Measurements from ENCODE around the gene IGHMBP2. TPM values are rescaled to one million over a fixed set of nuclear protein-coding genes. Genes with fewer than 3 reads are reported as not detected.
"Not testable (repeated sequence)": the region's sequence is repeated elsewhere in the genome, so short reads cannot be mapped to it uniquely, and the experiment has no call there.

The IGHMBP2 gene
- total RNA-seq, 3 donors from 2014 or later, result 9.8 to 18.4 (median 13.6) TPM

- intact Hi-C loops (cut with DNase I; ENCODE audit: low total_unique reads), result no loop called here
- no peaks in the 10 kb centered on the region for H3K27me3 ChIP-seq
- H3K4me3 ChIP-seq, result no peak overlapping the region
- DNase-seq (ENCODE audit: low spot score in 2 of 2), result no peak
- no peak for TF ChIP-seq POLR2A (IDR thresholded peaks at IDR 0.05)
- no peak for TF ChIP-seq POLR2AphosphoS5 (IDR thresholded peaks at IDR 0.05)
- TF ChIP-seq, protein P1, sequence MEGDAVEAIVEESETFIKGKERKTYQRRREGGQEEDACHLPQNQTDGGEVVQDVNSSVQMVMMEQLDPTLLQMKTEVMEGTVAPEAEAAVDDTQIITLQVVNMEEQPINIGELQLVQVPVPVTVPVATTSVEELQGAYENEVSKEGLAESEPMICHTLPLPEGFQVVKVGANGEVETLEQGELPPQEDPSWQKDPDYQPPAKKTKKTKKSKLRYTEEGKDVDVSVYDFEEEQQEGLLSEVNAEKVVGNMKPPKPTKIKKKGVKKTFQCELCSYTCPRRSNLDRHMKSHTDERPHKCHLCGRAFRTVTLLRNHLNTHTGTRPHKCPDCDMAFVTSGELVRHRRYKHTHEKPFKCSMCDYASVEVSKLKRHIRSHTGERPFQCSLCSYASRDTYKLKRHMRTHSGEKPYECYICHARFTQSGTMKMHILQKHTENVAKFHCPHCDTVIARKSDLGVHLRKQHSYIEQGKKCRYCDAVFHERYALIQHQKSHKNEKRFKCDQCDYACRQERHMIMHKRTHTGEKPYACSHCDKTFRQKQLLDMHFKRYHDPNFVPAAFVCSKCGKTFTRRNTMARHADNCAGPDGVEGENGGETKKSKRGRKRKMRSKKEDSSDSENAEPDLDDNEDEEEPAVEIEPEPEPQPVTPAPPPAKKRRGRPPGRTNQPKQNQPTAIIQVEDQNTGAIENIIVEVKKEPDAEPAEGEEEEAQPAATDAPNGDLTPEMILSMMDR (IDR thresholded peaks at IDR 0.05), result no peak
- no peaks in the 10 kb centered on the region for H3K9me3 ChIP-seq
- H3K4me1 ChIP-seq, result no peaks in the 10 kb centered on the region
- no peak overlapping the region for H3K27ac ChIP-seq
- no peaks in the 10 kb centered on the region for H3K36me3 ChIP-seq
These were observed 22.4 kb upstream of the IGHMBP2 start for GRCh38 chr11:68881320-68881719.

DNA sequence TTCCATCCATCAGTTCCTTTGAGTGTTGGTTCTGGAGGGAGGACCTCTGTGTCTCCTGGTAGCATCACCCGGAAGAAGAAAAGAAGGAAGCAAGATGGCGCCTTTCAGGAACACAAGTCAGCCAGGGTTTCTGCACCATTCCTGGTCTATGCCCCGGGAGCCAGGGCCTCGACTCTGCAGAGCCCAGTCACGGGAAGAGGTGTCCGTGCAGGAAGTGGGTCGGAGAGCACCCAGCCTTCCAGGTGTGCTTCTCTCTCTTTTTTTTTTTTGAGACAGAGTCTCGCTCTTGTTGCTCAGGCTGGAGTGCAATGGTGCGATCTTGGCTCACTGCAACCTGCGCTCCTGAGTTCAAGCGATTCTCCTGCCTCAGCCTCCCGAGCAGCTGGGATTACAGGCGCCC lies 21.3 kb upstream of the IGHMBP2 start:
- Histone ChIP-seq H3K9me3 (no peaks in the 10 kb centered on the region), H3K27ac (no peak overlapping the region), H3K36me3 (no peaks in the 10 kb centered on the region), H3K27me3 (no peaks in the 10 kb centered on the region), H3K4me3 (no peak overlapping the region), H3K4me1 (no peaks in the 10 kb centered on the region)
- DNase-seq (ENCODE audit: low spot score in 2 of 2), result no peak
- TF ChIP-seq, protein P1 (IDR thresholded peaks at IDR 0.05), result no peak
- no peak for TF ChIP-seq POLR2AphosphoS5 (IDR thresholded peaks at IDR 0.05)
- intact Hi-C loops (cut with DNase I; ENCODE audit: low total_unique reads), result no loop called here

- H3K27me3 ChIP-seq; H3K9me3 ChIP-seq; H3K36me3 ChIP-seq; intact Hi-C loops (cut with DNase I; ENCODE audit: low total_unique reads); H3K27ac ChIP-seq; H3K4me1 ChIP-seq; DNase-seq (ENCODE audit: low spot score in 2 of 2); H3K4me3 ChIP-seq: not testable (repeated sequence)
These were observed 18.9 kb upstream of the IGHMBP2 start for GRCh38 chr11:68884827-68885226.

GRCh38 chr11:68889948-68890446 lies 13.7 kb upstream of the IGHMBP2 start:
- H3K9me3 ChIP-seq, result no peaks in the 10 kb centered on the region
- no peaks in the 10 kb centered on the region for H3K27me3 ChIP-seq
- H3K4me3 ChIP-seq, result no peak overlapping the region
- DNase-seq (ENCODE audit: low spot score in 2 of 2), result no peak
- no peaks in the 10 kb centered on the region for H3K36me3 ChIP-seq
- intact Hi-C loops (cut with DNase I; ENCODE audit: low total_unique reads), result no loop called here
- TF ChIP-seq, protein P1 (IDR thresholded peaks at IDR 0.05), result peak in 1 of 3 donors; percentile 31
- no peak for TF ChIP-seq POLR2AphosphoS5 (IDR thresholded peaks at IDR 0.05)
- no peak for TF ChIP-seq POLR2A (IDR thresholded peaks at IDR 0.05)
- peaks cover 6 to 11% of the 10 kb centered on the region in 2 donors for H3K4me1 ChIP-seq
- peak overlapping the region; percentile 67 to 91 for H3K27ac ChIP-seq

DNA sequence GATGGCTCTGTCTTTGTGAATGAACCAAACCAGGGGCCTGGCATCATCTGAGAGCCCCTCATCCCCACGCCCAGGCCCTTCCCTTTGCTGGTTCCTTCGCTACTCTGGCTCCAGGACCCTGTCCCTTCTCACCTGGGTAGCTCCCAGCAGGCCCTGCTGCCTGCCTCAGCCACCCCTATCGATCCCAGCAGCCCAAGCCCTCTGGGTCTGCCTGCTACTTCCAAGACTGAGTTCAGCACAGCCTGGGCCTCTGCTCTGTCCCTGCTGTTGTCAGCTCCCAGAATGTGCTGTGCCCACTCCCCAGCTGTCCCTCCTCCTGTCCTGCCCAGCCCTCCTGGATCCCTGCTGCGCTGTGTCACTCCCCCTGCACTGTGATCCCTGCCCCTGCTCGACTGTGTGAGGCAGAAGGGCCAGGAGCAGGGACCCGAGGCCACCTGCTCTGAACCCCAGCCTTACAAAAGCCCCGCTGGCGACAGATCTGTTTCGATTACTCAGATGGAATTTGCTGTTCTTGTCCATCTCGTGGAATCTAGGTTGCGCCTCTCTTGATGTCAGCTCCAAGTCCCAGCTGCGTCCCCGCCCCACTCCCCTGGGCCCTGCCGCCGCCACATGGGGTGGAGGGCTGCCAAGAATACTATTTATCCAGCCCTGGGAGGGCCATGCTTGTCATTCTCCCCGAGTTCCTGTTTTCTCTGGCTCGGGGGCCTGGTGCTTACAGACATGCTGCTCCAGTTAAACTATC lies 13.0 kb upstream of the IGHMBP2 start:
- peak; percentile 67 to 90 for DNase-seq (ENCODE audit: low spot score in 2 of 2)
- no peaks in the 10 kb centered on the region for H3K9me3 ChIP-seq
- H3K4me3 ChIP-seq, result peak overlapping the region in 1 of 3 donors; percentile 31

More for the DNA sequence above, 13.0 kb upstream of the IGHMBP2 start:
- no peaks in the 10 kb centered on the region for H3K27me3 ChIP-seq
- TF ChIP-seq, protein P1 (IDR thresholded peaks at IDR 0.05), result no peak
- peak; percentile 36 to 72 (median 65) for TF ChIP-seq POLR2AphosphoS5 (IDR thresholded peaks at IDR 0.05)
- no peak for TF ChIP-seq POLR2A (IDR thresholded peaks at IDR 0.05)
- H3K4me1 ChIP-seq, result peaks cover 6 to 11% of the 10 kb centered on the region in 2 donors
- peak overlapping the region; percentile 68 to 91 for H3K27ac ChIP-seq
- intact Hi-C loops (cut with DNase I; ENCODE audit: low total_unique reads), result no loop called here
- H3K36me3 ChIP-seq, result no peaks in the 10 kb centered on the region
